ENCODE data around the gene PNKD.
"Not testable (repeated sequence)": the region's sequence is repeated elsewhere in the genome, so short reads cannot be mapped to it uniquely, and the experiment has no call there.

DNA sequence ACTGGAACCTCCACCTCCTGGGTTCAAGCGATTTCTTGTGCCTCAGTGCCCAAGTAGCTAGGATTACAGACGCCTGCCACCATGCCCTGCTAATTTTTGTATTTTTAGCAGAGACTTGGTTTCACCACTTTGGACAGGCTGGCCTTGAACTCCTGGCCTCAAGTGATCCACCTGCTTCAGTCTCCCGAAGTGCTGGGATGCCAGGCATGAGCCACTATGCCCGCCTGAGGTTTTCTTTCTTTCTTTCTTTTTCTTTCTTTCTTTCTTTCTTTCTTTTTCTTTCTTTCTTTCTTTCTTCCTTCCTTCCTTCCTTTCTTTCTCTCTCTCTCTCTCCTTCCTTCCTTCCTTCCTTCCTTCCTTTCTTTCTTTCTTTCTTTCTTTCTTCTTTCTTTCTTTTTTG, 44.4 kb downstream of the PNKD start:
- TF ChIP-seq, protein P1, sequence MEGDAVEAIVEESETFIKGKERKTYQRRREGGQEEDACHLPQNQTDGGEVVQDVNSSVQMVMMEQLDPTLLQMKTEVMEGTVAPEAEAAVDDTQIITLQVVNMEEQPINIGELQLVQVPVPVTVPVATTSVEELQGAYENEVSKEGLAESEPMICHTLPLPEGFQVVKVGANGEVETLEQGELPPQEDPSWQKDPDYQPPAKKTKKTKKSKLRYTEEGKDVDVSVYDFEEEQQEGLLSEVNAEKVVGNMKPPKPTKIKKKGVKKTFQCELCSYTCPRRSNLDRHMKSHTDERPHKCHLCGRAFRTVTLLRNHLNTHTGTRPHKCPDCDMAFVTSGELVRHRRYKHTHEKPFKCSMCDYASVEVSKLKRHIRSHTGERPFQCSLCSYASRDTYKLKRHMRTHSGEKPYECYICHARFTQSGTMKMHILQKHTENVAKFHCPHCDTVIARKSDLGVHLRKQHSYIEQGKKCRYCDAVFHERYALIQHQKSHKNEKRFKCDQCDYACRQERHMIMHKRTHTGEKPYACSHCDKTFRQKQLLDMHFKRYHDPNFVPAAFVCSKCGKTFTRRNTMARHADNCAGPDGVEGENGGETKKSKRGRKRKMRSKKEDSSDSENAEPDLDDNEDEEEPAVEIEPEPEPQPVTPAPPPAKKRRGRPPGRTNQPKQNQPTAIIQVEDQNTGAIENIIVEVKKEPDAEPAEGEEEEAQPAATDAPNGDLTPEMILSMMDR (IDR thresholded peaks at IDR 0.05), result not testable (repeated sequence)
- TF ChIP-seq ZFX (IDR thresholded peaks at IDR 0.05; ENCODE audit: borderline replicate concordance), result not testable (repeated sequence)

All from 22Rv1 (cell line).